Measurements from ENCODE around the gene PDK2. TPM values are rescaled to one million over a fixed set of nuclear protein-coding genes. Genes with fewer than 3 reads are reported as not detected.
A peak's percentile ranks its signal among the peaks of the same experiment; 100 is the strongest.

PDK2 gene
- total RNA-seq, 3 donors from 2014 or later, result 8.8 to 11.7 (median 9.2) TPM

GRCh38 chr17:50079334-50080095 is 15.6 kb upstream of the PDK2 start:
- DNase-seq, result no peak
- ATAC-seq, result peak in 1 of 2 donors; percentile 51
- H3K4me1 Mint-ChIP-seq (ENCODE audit: low read depth), result no peaks in the 10 kb centered on the region

GRCh38 chr17:50080096-50080480 is 15.1 kb upstream of the PDK2 start:
- H3K9me3 Mint-ChIP-seq, result no peaks in the 10 kb centered on the region
- H3K4me3 Mint-ChIP-seq, result no peak overlapping the region
- no peaks in the 10 kb centered on the region for H3K4me1 Mint-ChIP-seq (ENCODE audit: low read depth)
- H3K27me3 Mint-ChIP-seq (ENCODE audit: low read depth), result no peaks in the 10 kb centered on the region
- peaks cover 2% of the 10 kb centered on the region for H3K36me3 Mint-ChIP-seq (ENCODE audit: insufficient read depth)
- no peak for ATAC-seq
- no peak for DNase-seq

More at GRCh38 chr17:50079334-50080095, 15.6 kb upstream of the PDK2 start:
- Mint-ChIP-seq H3K36me3 (ENCODE audit: insufficient read depth) (peaks cover 2% of the 10 kb centered on the region), H3K9me3 (no peaks in the 10 kb centered on the region), H3K27me3 (ENCODE audit: low read depth) (no peaks in the 10 kb centered on the region), H3K4me3 (no peak overlapping the region)

GRCh38 chr17:50080827-50081226 is 14.3 kb upstream of the PDK2 start:
- H3K9me3 Mint-ChIP-seq, result no peaks in the 10 kb centered on the region
- no peaks in the 10 kb centered on the region for H3K4me1 Mint-ChIP-seq (ENCODE audit: low read depth)
- peaks cover 2% of the 10 kb centered on the region for H3K36me3 Mint-ChIP-seq (ENCODE audit: insufficient read depth)
- DNase-seq (no peak), ATAC-seq (no peak)
- H3K4me3 Mint-ChIP-seq, result no peak overlapping the region
- H3K27me3 Mint-ChIP-seq (ENCODE audit: low read depth), result no peaks in the 10 kb centered on the region

GRCh38 chr17:50081757-50082156 is 13.4 kb upstream of the PDK2 start:
- Mint-ChIP-seq H3K36me3 (ENCODE audit: insufficient read depth) (peaks cover 2% of the 10 kb centered on the region), H3K4me1 (ENCODE audit: low read depth) (no peaks in the 10 kb centered on the region), H3K9me3 (no peaks in the 10 kb centered on the region), H3K4me3 (no peak overlapping the region), H3K27me3 (ENCODE audit: low read depth) (no peaks in the 10 kb centered on the region)
- no peak for DNase-seq
- no peak for ATAC-seq

- H3K36me3 Mint-ChIP-seq (ENCODE audit: insufficient read depth), result no peaks in the 10 kb centered on the region
- no peaks in the 10 kb centered on the region for H3K4me1 Mint-ChIP-seq (ENCODE audit: low read depth)
- no peaks in the 10 kb centered on the region for H3K27me3 Mint-ChIP-seq (ENCODE audit: low read depth)
- no peaks in the 10 kb centered on the region for H3K9me3 Mint-ChIP-seq
- peak; percentile 95 for ATAC-seq
- DNase-seq, result peak; percentile 73
- no peak overlapping the region for H3K4me3 Mint-ChIP-seq
These were observed 7.8 kb upstream of the PDK2 start for GRCh38 chr17:50087246-50087911.

- no peak overlapping the region for H3K4me3 Mint-ChIP-seq
- DNase-seq (no peak), ATAC-seq (no peak)
- no peaks in the 10 kb centered on the region for H3K9me3 Mint-ChIP-seq
- H3K27me3 Mint-ChIP-seq (ENCODE audit: low read depth), result no peaks in the 10 kb centered on the region
- no peaks in the 10 kb centered on the region for H3K4me1 Mint-ChIP-seq (ENCODE audit: low read depth)
- H3K36me3 Mint-ChIP-seq (ENCODE audit: insufficient read depth), result no peaks in the 10 kb centered on the region
These were observed 7.2 kb upstream of the PDK2 start for GRCh38 chr17:50087912-50088405.

- no peaks in the 10 kb centered on the region for H3K4me1 Mint-ChIP-seq (ENCODE audit: low read depth)
- no peaks in the 10 kb centered on the region for H3K36me3 Mint-ChIP-seq (ENCODE audit: insufficient read depth)
- H3K4me3 Mint-ChIP-seq, result no peak overlapping the region
- H3K9me3 Mint-ChIP-seq, result no peaks in the 10 kb centered on the region
- H3K27me3 Mint-ChIP-seq (ENCODE audit: low read depth), result no peaks in the 10 kb centered on the region
- DNase-seq, result no peak
- no peak for ATAC-seq
These were observed 6.0 kb upstream of the PDK2 start for GRCh38 chr17:50088952-50089825.

- Mint-ChIP-seq H3K4me1 (ENCODE audit: low read depth) (peaks cover 3% of the 10 kb centered on the region), H3K4me3 (no peak overlapping the region), H3K36me3 (ENCODE audit: insufficient read depth) (no peaks in the 10 kb centered on the region), H3K27me3 (ENCODE audit: low read depth) (no peaks in the 10 kb centered on the region), H3K9me3 (no peaks in the 10 kb centered on the region)
- DNase-seq (no peak), ATAC-seq (no peak)
These were observed 5.1 kb upstream of the PDK2 start for GRCh38 chr17:50090071-50090470.

- Mint-ChIP-seq H3K9me3 (no peaks in the 10 kb centered on the region), H3K4me3 (no peak overlapping the region), H3K4me1 (ENCODE audit: low read depth) (peaks cover 14% of the 10 kb centered on the region), H3K36me3 (ENCODE audit: insufficient read depth) (no peaks in the 10 kb centered on the region), H3K27me3 (ENCODE audit: low read depth) (no peaks in the 10 kb centered on the region)
- DNase-seq (no peak), ATAC-seq (no peak)
These were observed 3.9 kb upstream of the PDK2 start for GRCh38 chr17:50090971-50091917.

GRCh38 chr17:50091918-50092285 is 3.2 kb upstream of the PDK2 start:
- Mint-ChIP-seq H3K4me1 (ENCODE audit: low read depth) (peaks cover 19% of the 10 kb centered on the region), H3K36me3 (ENCODE audit: insufficient read depth) (no peaks in the 10 kb centered on the region), H3K4me3 (no peak overlapping the region)

GRCh38 chr17:50093246-50093645 is 1.9 kb upstream of the PDK2 start:
- Mint-ChIP-seq H3K9me3 (no peaks in the 10 kb centered on the region), H3K36me3 (ENCODE audit: insufficient read depth) (no peaks in the 10 kb centered on the region), H3K27me3 (ENCODE audit: low read depth) (no peaks in the 10 kb centered on the region), H3K4me3 (no peak overlapping the region), H3K4me1 (ENCODE audit: low read depth) (peaks cover 24% of the 10 kb centered on the region)
- no peak for ATAC-seq
- DNase-seq, result no peak

More at GRCh38 chr17:50091918-50092285, 3.2 kb upstream of the PDK2 start:
- Mint-ChIP-seq H3K27me3 (ENCODE audit: low read depth) (no peaks in the 10 kb centered on the region), H3K9me3 (no peaks in the 10 kb centered on the region)
- ATAC-seq (no peak), DNase-seq (no peak)

- H3K9me3 Mint-ChIP-seq, result no peaks in the 10 kb centered on the region
- H3K27me3 Mint-ChIP-seq (ENCODE audit: low read depth), result no peaks in the 10 kb centered on the region
- DNase-seq, result no peak
- H3K36me3 Mint-ChIP-seq (ENCODE audit: insufficient read depth), result peaks cover 3% of the 10 kb centered on the region
- peaks cover 24% of the 10 kb centered on the region for H3K4me1 Mint-ChIP-seq (ENCODE audit: low read depth)
- peak overlapping the region; percentile 93 for H3K4me3 Mint-ChIP-seq
- ATAC-seq, result no peak
These were observed 1.3 kb upstream of the PDK2 start for GRCh38 chr17:50093807-50094206.

- ATAC-seq, result peak; percentile 49 to 57
- H3K4me1 Mint-ChIP-seq (ENCODE audit: low read depth), result peaks cover 24% of the 10 kb centered on the region
- H3K27me3 Mint-ChIP-seq (ENCODE audit: low read depth), result no peaks in the 10 kb centered on the region
- peak; percentile 91 for DNase-seq
- H3K4me3 Mint-ChIP-seq, result peak overlapping the region; percentile 93
- H3K9me3 Mint-ChIP-seq, result no peaks in the 10 kb centered on the region
- peaks cover 3% of the 10 kb centered on the region for H3K36me3 Mint-ChIP-seq (ENCODE audit: insufficient read depth)
These were observed 853 bp upstream of the PDK2 start for GRCh38 chr17:50094243-50094752.

All from activated T-cell treated with anti-CD3 and anti-CD28 coated beads, Interleukin-2, amount 50 U/mL, for 4 hours (primary cell).